H4 (cell line): ENCODE data around the gene OR2AG1. TPM values are rescaled to one million over a fixed set of nuclear protein-coding genes. Genes with fewer than 3 reads are reported as not detected.
"Not testable (repeated sequence)": the region's sequence is repeated elsewhere in the genome, so short reads cannot be mapped to it uniquely, and the experiment has no call there.

Experiments used
- DNase-seq: peaks from one replicate; pipeline ENCODE4 v3.0.0-alpha.2; 2015; ENCODE audit warnings: low spot score
- total RNA-seq: library from RNA; depleted of rRNA; stranded (reverse); fragments of >200 nt; shearing (Covaris generic); gene quantifications from 2 replicates; pipeline ENCODE4 v1.2.3, GENCODE V29; 2014; rRNA removed

The OR2AG1 gene
- total RNA-seq, 1 experiment from 2014 or later: not detected

- DNase-seq: no peak
Measured at GRCh38 chr11:6790546-6790945, 7.7 kb downstream of the OR2AG1 start.

- DNase-seq: no peak
Measured at GRCh38 chr11:6794639-6795038, 11.8 kb downstream of the OR2AG1 start.

GRCh38 chr11:6799402-6799801 lies 16.6 kb downstream of the OR2AG1 start, which contains the start of gene OR6A2:
TSS of gene OR6A2 (minus strand) at chr11:6799689. CDS start at chr11:6795708, 3,981 bp downstream.
- no peak for DNase-seq

GRCh38 chr11:6801075-6801474 lies 18.3 kb downstream of the OR2AG1 start:
- DNase-seq: not testable (repeated sequence)

- peak; percentile 30 for DNase-seq
Measured at GRCh38 chr11:6812390-6813005, 29.7 kb downstream of the OR2AG1 start.

- no peak for DNase-seq
Measured at GRCh38 chr11:6813656-6814055, 30.8 kb downstream of the OR2AG1 start.

GRCh38 chr11:6817694-6818093 lies 34.9 kb downstream of the OR2AG1 start:
- DNase-seq: no peak

GRCh38 chr11:6818967-6819366 lies 36.1 kb downstream of the OR2AG1 start:
- no peak for DNase-seq

- no peak for DNase-seq
Measured at GRCh38 chr11:6824136-6824823, 41.5 kb downstream of the OR2AG1 start.

- peak; percentile 67 for DNase-seq
Measured at GRCh38 chr11:6825231-6825744, 42.5 kb downstream of the OR2AG1 start.

- no peak for DNase-seq
Measured at GRCh38 chr11:6828103-6828502, 45.3 kb downstream of the OR2AG1 start.

- no peak for DNase-seq
Measured at GRCh38 chr11:6833356-6833755, 50.5 kb downstream of the OR2AG1 start.

GRCh38 chr11:6834021-6834420 lies 51.2 kb downstream of the OR2AG1 start:
- DNase-seq: no peak

Other genes with a start within 250 kb of the OR2AG1 start
- 20.7 and 21.6 TPM in 2 replicates for gene RRP8, start 179.4 kb upstream of the OR2AG1 start, total RNA-seq
- 139 and 144 TPM in 2 replicates for gene ILK, start 179.2 kb upstream of the OR2AG1 start, total RNA-seq
- 96.9 and 142 TPM in 2 replicates for gene TAF10, start 170.8 kb upstream of the OR2AG1 start, total RNA-seq
- gene TPP1, start 163.6 kb upstream of the OR2AG1 start, total RNA-seq: 26.3 and 29.1 TPM in 2 replicates
- 0.08 and 0.19 TPM in 2 replicates for gene DCHS1, start 127.2 kb upstream of the OR2AG1 start, total RNA-seq
- 98.8 and 99.5 TPM in 2 replicates for gene MRPL17, start 99.7 kb upstream of the OR2AG1 start, total RNA-seq
- gene OR2AG2, start 11.0 kb upstream of the OR2AG1 start, total RNA-seq: 0.06 and 0.84 TPM in 2 replicates
- 0.43 TPM in 1 of 2 replicates, not detected in the other for gene OR6A2, start 16.7 kb downstream of the OR2AG1 start, total RNA-seq
- not detected in 2 replicates for gene OR10A5, start 62.7 kb downstream of the OR2AG1 start, total RNA-seq
- gene OR10A2, start 80.0 kb downstream of the OR2AG1 start, total RNA-seq: not detected in 2 replicates
- gene OR10A4, start 93.6 kb downstream of the OR2AG1 start, total RNA-seq: not detected in 2 replicates
- gene OR2D2, start 109.5 kb downstream of the OR2AG1 start, total RNA-seq: not detected in 2 replicates
- gene OR2D3, start 138.0 kb downstream of the OR2AG1 start, total RNA-seq: not detected in 2 replicates
- 10.7 TPM in 2 replicates for gene ZNF215, start 143.4 kb downstream of the OR2AG1 start, total RNA-seq
- 5.5 and 9.3 TPM in 2 replicates for gene ZNF214, start 237.3 kb downstream of the OR2AG1 start, total RNA-seq
- gene NLRP14, start 237.5 kb downstream of the OR2AG1 start, total RNA-seq: 0.08 and 0.19 TPM in 2 replicates